ENCODE measurements around the gene KHDC3L.

KHDC3L gene

GRCh38 chr6:73362358-73362757 is at the start of gene KHDC3L:
TSS of gene KHDC3L (plus strand) at chr6:73362658. CDS start at chr6:73362730, 72 bp downstream.
- DNase-seq: no peak

DNA sequence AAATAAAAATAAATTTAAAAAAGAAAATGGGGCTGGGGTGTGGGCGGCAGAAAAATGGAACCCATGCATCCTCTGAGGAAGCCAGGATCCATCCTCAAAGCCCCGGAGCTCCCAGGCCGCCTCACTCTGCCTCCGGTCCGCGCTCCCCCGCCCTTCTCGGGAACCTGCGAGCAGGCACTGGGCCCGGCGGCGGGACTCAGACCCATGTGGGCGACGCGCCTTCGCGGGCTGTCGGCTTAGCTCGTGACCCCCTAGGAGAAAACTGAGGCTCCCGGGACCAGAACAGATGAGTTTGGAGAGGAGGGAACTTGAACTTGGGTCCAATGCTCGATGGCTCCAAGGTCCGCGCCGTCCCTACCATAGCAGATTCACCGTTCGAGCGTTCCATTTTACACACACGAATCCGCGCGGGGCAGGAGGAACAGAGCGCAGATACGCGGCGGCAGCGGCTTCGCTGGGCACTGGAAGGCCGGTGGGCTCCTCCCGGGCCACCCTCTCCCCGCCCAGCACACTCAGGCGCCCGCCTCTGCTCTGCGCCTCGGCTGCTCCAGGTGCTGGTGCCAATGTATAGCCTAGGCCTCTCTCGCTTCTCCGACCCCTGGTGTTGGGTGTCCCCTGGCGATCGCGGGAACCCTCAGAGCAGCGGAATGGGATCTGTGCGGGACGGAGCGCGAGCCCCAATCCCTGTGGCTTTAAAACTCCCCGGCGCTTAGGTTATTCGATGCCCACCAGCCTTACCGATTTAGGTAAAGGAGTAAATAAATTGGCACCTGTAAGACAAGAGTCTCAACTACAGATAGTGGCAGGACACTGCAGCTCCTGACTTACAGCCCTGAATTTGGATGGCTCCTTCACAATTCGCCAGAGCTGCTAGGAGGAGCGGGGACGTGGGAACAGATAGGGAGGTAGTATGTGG is 47.6 kb upstream of the KHDC3L start:
- no peak for DNase-seq

GRCh38 chr6:73323323-73323722 is 39.1 kb upstream of the KHDC3L start:
- no peak for DNase-seq

- no peak for DNase-seq
Observed at GRCh38 chr6:73325656-73326055, 36.8 kb upstream of the KHDC3L start.

- no peak for DNase-seq
Observed at GRCh38 chr6:73328790-73329189, 33.7 kb upstream of the KHDC3L start.

GRCh38 chr6:73329201-73329600 is 33.3 kb upstream of the KHDC3L start:
- DNase-seq: no peak

- DNase-seq: no peak
Observed at GRCh38 chr6:73339340-73339739, 23.1 kb upstream of the KHDC3L start.

- DNase-seq: no peak
Observed at GRCh38 chr6:73340048-73340447, 22.4 kb upstream of the KHDC3L start.

DNA sequence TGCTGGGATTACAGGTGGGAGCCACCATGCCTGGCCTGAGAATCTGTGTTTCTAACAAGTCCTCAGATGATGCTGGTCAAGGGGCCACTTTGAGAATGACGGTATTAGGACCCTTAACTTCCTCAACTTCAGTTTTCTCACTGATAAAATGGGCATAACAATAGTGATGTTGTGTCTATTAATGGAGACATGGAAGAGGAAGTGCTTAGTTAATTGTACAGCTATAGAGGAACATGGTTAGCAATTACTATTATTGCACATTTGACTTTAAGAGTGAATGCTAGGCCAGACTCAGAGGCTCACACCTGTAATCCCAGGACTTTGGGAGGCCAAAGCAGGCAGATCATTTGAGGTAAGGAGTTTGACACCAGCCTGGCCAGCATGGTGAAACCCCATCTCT is 21.1 kb upstream of the KHDC3L start:
- no peak for DNase-seq

- DNase-seq: no peak
Observed at GRCh38 chr6:73342174-73342573, 20.3 kb upstream of the KHDC3L start.

DNA sequence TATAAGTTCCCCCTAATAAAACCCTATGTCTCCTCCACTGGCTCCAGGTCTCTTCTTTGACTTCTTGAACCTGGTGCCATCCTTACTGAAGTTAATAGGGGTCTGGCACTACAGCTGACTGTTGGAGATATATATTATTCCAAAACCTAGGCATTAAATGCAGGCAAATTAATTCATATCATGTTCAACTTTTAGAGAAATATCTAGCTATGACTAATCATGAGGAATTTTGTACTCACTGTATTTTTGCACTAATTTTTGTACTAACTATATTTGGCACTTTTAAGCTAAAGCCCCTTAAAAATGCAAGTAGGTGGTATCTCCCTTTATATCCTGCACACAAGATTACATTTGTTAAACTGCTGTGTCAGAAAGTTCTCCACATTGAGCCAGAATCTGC is 19.3 kb upstream of the KHDC3L start:
- no peak for DNase-seq

GRCh38 chr6:73348550-73349204 is 13.8 kb upstream of the KHDC3L start:
- no peak for DNase-seq

GRCh38 chr6:73349311-73349710 is 13.1 kb upstream of the KHDC3L start:
- no peak for DNase-seq

- no peak for DNase-seq
Observed at GRCh38 chr6:73353636-73354593, 8.5 kb upstream of the KHDC3L start, which contains the start of gene DPPA5. TSS of gene DPPA5 (minus strand) at chr6:73354276. CDS start at chr6:73354225, 51 bp downstream.

GRCh38 chr6:73362869-73363536 is 545 bp downstream of the KHDC3L start:
- no peak for DNase-seq

- DNase-seq: no peak
Observed at GRCh38 chr6:73363537-73363875, 1.0 kb downstream of the KHDC3L start.

GRCh38 chr6:73364121-73364520 is 1.7 kb downstream of the KHDC3L start:
- no peak for DNase-seq

DNA sequence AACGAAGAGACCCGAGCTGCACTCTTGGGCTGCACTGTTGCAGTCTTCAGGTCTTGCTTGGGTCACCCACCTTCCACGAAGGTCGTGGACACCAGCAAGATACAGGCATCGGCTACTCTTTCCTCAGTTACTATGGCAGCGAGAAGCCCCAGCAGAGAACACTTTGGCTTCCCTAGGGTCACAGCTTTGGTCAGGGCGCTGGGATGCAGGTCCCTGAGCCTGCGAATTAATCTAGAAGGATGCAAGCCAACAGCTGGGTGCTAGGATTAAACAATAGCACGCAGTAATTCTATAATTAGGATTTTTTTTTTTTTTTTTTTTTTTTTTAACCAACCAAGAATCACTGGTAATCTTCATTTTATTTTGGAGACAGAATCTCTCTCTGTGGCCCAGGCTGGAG is 2.1 kb downstream of the KHDC3L start:
- DNase-seq: no peak

DNA sequence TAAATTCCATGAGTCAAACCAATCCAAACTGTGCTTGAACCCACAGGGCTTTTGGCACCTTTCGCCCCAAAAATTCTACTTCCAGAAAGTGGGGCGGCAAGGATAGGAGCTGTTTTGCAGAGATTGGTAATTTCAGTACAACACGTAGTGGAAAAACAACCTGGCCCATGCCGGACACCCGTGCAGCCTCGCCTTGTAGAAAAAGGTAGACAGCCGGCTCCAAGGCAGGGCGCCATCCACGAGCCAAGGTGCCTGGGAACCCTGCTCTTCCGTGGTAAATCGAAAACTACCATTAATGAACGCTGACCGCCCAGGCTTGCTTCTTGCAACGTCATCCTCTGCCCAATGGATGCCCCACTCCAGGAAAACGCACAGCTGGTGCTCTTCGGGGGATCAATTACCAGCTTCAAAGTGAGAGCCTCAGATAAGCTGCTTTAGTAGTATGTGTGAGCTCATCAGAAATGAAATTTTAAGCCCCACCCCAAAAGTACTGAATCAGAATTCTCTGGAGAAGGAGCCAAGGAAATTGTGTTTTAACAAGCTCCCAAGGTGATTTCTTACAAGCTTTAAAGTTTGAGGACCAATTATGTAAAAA is 5.4 kb downstream of the KHDC3L start:
- no peak for DNase-seq

DNA sequence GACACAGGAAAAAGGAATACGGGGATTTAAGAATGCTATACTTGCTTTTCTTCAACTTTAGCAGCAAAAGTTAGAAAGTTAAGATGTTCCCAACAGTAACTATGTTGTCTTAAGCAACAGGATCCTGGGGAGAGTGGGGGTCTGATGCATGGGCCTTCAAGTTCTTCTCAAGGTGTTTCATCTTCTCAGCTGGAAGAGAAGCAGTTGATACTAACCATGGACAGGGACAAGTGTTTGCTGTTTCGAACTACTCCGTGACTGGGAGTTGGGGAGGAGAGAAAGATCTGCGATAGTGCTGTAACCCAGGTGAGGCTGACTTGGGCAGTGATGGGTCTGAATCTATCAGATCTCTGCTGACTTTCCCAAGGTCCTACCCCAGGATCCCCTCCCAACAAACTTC is 6.2 kb downstream of the KHDC3L start:
- no peak for DNase-seq

DNA sequence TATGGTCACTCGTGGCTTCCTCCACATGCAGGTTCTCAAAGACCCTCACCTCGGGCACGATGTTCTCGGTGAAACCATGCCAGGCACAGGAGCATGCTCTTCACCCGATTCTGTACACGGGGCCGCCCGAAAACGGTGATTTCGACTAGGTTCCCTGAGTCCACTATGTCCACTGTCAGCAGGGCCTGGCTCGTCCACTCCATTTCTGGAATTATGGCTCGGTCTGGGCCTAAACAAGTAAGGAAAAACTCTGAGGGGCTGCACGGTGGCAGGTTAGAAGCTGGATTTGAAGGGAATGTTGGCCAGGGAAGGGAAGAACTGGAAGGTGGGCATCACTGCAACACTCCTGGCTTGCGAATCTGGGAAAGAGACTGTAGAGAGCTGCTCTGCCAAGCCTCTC is 6.7 kb downstream of the KHDC3L start:
- DNase-seq: no peak

- no peak for DNase-seq
Observed at GRCh38 chr6:73369563-73369962, 7.1 kb downstream of the KHDC3L start, which contains the start of gene OOEP. TSS of gene OOEP (minus strand) at chr6:73369897. CDS start at chr6:73369792, 105 bp downstream.

Measured in activated CD4-positive, CD25-positive, alpha-beta regulatory T cell treated with anti-CD3 and anti-CD28 coated beads, Interleukin-2, amount 50 U/mL, for 72 hours (primary cell).